SK-N-SH (cell line): ENCODE measurements around the gene NUP107. TPM values are rescaled to one million over a fixed set of nuclear protein-coding genes. Genes with fewer than 3 reads are reported as not detected.
A peak's percentile ranks its signal among the peaks of the same experiment; 100 is the strongest.

ENCODE experiments used
- CTCF ChIA-PET: fragments of 300-600, 350-600 bp; formaldehyde crosslinking; extraction: SDS; loops from one replicate; lab custom pipeline; 2021; lab: Yijun Ruan, JAX
- POLR2A ChIA-PET: fragments of 350-600 bp; sonication (Branson Sonifier 250); formaldehyde crosslinking; extraction: SDS; loops from one replicate; lab custom pipeline; 2020; ENCODE audit warnings: antibody characterized with exemption, inconsistent platforms; lab: Yijun Ruan, JAX
- DNase-seq: peaks from one replicate; pipeline ENCODE4 v3.0.0; 2012
- H2AFZ ChIP-seq: fragments of 200-600 bp; sonication (generic); 2 replicates; pipeline ENCODE4 v1.8.1; 2016; ENCODE audit warnings: antibody characterized with exemption, mild to moderate bottlenecking, low read depth
- H3F3A ChIP-seq: fragments of 200-600 bp; sonication (generic); replicated peaks from 2 replicates; pipeline ENCODE3; 2016; ENCODE audit warnings: antibody characterized with exemption, mild to moderate bottlenecking; ENCODE audit not compliant: insufficient read depth
- H3K27ac ChIP-seq, 2 experiments: fragments of 200-500 bp in 1 of 2; fragments of 200-600 bp in 1 of 2; sonication (Bioruptor generic) in 1 of 2; sonication (generic), shearing (Covaris generic) in 1 of 2; 2 replicates each; pipeline versions ENCODE4 v1.5.1 to v1.6.1; 2014 to 2016; ENCODE audit warnings: low read depth in 2 of 2, inconsistent platforms in 1 of 2, low read length in 1 of 2, mild to moderate bottlenecking in 1 of 2, mixed read lengths in 1 of 2
- H3K27me3 ChIP-seq: fragments of 200-600 bp; sonication (generic), shearing (Covaris generic); 2 replicates; pipeline ENCODE4 v1.6.1; 2016; ENCODE audit warnings: mixed run types; ENCODE audit not compliant: insufficient read depth
- H3K36me3 ChIP-seq, 2 experiments: fragments of 200-500 bp in 1 of 2; fragments of 200-600 bp in 1 of 2; sonication (Bioruptor generic) in 1 of 2; sonication (generic) in 1 of 2; replicated peaks in 1 of 2; 2 replicates each; pipeline versions ENCODE3 to v1.5.1; 2014 to 2016; ENCODE audit warnings: low read length in 1 of 2, mild to moderate bottlenecking in 1 of 2; ENCODE audit not compliant: insufficient read depth in 2 of 2, control insufficient read depth in 1 of 2
- H3K4me1 ChIP-seq, 2 experiments: fragments of 200-500 bp in 1 of 2; fragments of 200-600 bp in 1 of 2; sonication (Bioruptor generic) in 1 of 2; sonication (generic), shearing (Covaris generic) in 1 of 2; 2 replicates each; pipeline versions ENCODE4 v1.5.1 to v1.6.1; 2014 to 2016; ENCODE audit warnings: low read depth in 1 of 2, low read length in 1 of 2, mixed run types in 1 of 2; ENCODE audit not compliant: insufficient read depth in 2 of 2, control insufficient read depth in 1 of 2
- H3K4me2 ChIP-seq: fragments of 200-600 bp; sonication (generic), shearing (Covaris generic); 2 replicates; pipeline ENCODE4 v1.6.1; 2017; ENCODE audit warnings: mixed run types
- H3K4me3 ChIP-seq, 2 experiments: fragments of 200-500 bp in 1 of 2; fragments of 200-600 bp in 1 of 2; sonication (Bioruptor generic) in 1 of 2; sonication (generic), shearing (Covaris generic) in 1 of 2; 2 replicates each; pipeline versions ENCODE4 v1.5.1 to v1.8.1; 2014 to 2016; ENCODE audit warnings: low read depth in 2 of 2, inconsistent platforms in 1 of 2, low read length in 1 of 2, mild to moderate bottlenecking in 1 of 2, mixed read lengths in 1 of 2, moderate library complexity in 1 of 2
- H3K79me2 ChIP-seq: fragments of 200-600 bp; sonication (generic); 2 replicates; pipeline ENCODE4 v1.8.1; 2017; ENCODE audit warnings: mild to moderate bottlenecking; ENCODE audit not compliant: insufficient read depth
- H3K9ac ChIP-seq: fragments of 200-600 bp; sonication (generic); 2 replicates; pipeline ENCODE4 v1.6.1; 2017; ENCODE audit warnings: mixed run types
- H3K9me2 ChIP-seq: fragments of 200-600 bp; sonication (generic); 2 replicates; pipeline ENCODE4 v1.6.1; 2017; ENCODE audit warnings: mixed run types
- H3K9me3 ChIP-seq: fragments of 200-600 bp; sonication (generic); 2 replicates; pipeline ENCODE4 v1.6.1; 2017; ENCODE audit warnings: mixed run types, mild to moderate bottlenecking, moderate library complexity
- H4K20me1 ChIP-seq: fragments of 200-600 bp; sonication (generic); 2 replicates; pipeline ENCODE4 v1.6.1; 2017; ENCODE audit warnings: mild to moderate bottlenecking, mixed run types; ENCODE audit not compliant: insufficient read depth
- ELF1 ChIP-seq: IDR thresholded peaks from 2 replicates; pipeline ENCODE4 v1.4.0; 2012
- EP300 ChIP-seq, 2 experiments: IDR thresholded peaks; 2 replicates each; pipeline versions ENCODE4 v1.4.0 to v1.6.1; 2012; ENCODE audit warnings: borderline replicate concordance in 1 of 2, low read depth in 1 of 2, low read length in 1 of 2
- EZH2phosphoT487 ChIP-seq: fragments of 200-600 bp; sonication (generic); IDR thresholded peaks from 2 replicates; pipeline ENCODE4 v1.6.1; 2017; ENCODE audit warnings: low read depth, mixed run types, mild to moderate bottlenecking, antibody characterized with exemption, moderate library complexity, borderline replicate concordance
- FOXJ3 ChIP-seq: sonication (generic); formaldehyde crosslinking; IDR thresholded peaks from 2 replicates; pipeline ENCODE4 v1.5.1; 2020; ENCODE audit warnings: mild to moderate bottlenecking, missing genetic modification reagents
- JUND ChIP-seq: IDR thresholded peaks from 2 replicates; pipeline ENCODE4 v1.4.0; 2012
- MXI1 ChIP-seq: IDR thresholded peaks from 2 replicates; pipeline ENCODE4 v1.6.1; 2012; ENCODE audit warnings: mild to moderate bottlenecking, low read depth, low read length, improper control_type of control experiment
- NFIC ChIP-seq: IDR thresholded peaks from 2 replicates; pipeline ENCODE4 v1.4.0; 2012; ENCODE audit warnings: borderline replicate concordance
- POLR2AphosphoS5 ChIP-seq: IDR thresholded peaks from 2 replicates; pipeline ENCODE4 v1.6.1; 2012; ENCODE audit warnings: low read depth, low read length
- RAD21 ChIP-seq: IDR thresholded peaks from 2 replicates; pipeline ENCODE4 v1.6.1; 2012; ENCODE audit warnings: mild to moderate bottlenecking, low read length
- SIN3A ChIP-seq: IDR thresholded peaks from 2 replicates; pipeline ENCODE4 v1.6.1; 2012; ENCODE audit warnings: low read depth, mild to moderate bottlenecking, low read length, moderate library complexity, borderline replicate concordance
- SMC3 ChIP-seq: IDR thresholded peaks from 2 replicates; pipeline ENCODE4 v1.6.1; 2012; ENCODE audit warnings: low read depth, low read length, improper control_type of control experiment
- TCF12 ChIP-seq: IDR thresholded peaks from 2 replicates; pipeline ENCODE4 v1.4.0; 2012
- WGBS: methylation state at CpG from one replicate; pipeline ENCODE4 v1.1.6; 2017; ENCODE audit warnings: low lambda C conversion rate; 5-methylcytosine and 5-hydroxymethylcytosine counted together
- polyA plus RNA-seq, 3 experiments: library from polyadenylated mRNA; depleted of rRNA; stranded (reverse); fragments of >200 nt; gene quantifications; 2 replicates each; pipeline ENCODE4 v1.2.3, GENCODE V29; 2012
- TF ChIP-seq, protein P1 (sequence below): fragments of 150-350 bp; IDR thresholded peaks from 2 replicates; pipeline ENCODE4 v1.6.1; 2016; ENCODE audit warnings: mild to moderate bottlenecking, low read depth, low read length
- TF ChIP-seq, protein P2 (sequence below): fragments of 200-600 bp; sonication (generic); IDR thresholded peaks from 2 replicates; pipeline ENCODE4 v1.6.1; 2017; ENCODE audit warnings: antibody characterized with exemption, mild to moderate bottlenecking, moderate library complexity
- TF ChIP-seq, protein P3 (sequence below): IDR thresholded peaks from 2 replicates; pipeline ENCODE4 v1.4.0; 2012; ENCODE audit warnings: low read depth, borderline replicate concordance
- TF ChIP-seq, protein P4 (sequence below): IDR thresholded peaks from 2 replicates; pipeline ENCODE4 v1.4.0; 2012; ENCODE audit warnings: low read depth, borderline replicate concordance

NUP107 gene
- polyA plus RNA-seq, 1 of the 3 experiments (the other 2 are of a cell fraction) = 30.9 TPM

DNA sequence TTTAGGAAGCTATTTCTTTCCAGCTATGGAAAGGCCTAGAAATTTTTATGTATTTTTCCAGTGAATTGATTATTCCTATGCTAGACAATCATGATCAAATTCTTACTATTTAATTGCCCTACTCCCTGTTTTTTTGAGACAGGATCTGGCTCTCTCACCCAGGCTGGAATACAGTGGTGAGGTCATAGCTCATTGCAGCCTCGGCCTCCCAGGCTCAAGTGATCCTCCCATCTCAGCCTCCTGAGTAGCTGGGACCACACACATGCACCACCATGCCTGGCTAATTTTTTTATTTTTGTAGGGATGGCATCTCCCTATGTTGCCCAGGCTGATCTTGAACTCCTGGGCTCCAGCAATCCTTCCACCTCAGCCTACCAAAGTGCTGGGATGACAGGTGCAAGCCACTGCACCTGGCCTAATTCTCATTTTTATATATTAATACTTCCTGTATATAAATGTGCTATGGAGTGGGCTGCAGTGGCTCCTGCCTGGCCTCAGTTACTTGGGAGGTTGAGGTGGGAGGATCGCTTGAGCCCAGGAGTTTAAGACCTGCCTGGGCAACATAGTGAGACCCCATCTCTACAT, 105.2 kb downstream of the NUP107 start:
- Histone ChIP-seq H3K9me2 (no peaks in the 10 kb centered on the region), H2AFZ (no peak overlapping the region), H3K4me2 (no peak overlapping the region), H3K4me1 (no peaks in the 10 kb centered on the region), H3F3A (peaks cover 12% of the 10 kb centered on the region), H3K9ac (no peak overlapping the region), H3K9me3 (no peaks in the 10 kb centered on the region), H3K27ac (no peak overlapping the region), H3K4me3 (no peak overlapping the region), H3K79me2 (no peaks in the 10 kb centered on the region), H3K36me3 (no peaks in the 10 kb centered on the region), H3K27me3 (no peaks in the 10 kb centered on the region), H4K20me1 (no peaks in the 10 kb centered on the region)
- ChIA-PET CTCF (interaction anchor here (0.8 kb wide), 1 partner anchor 10 kb away, joined by 3 read pairs; no protein-coding TSS in a partner anchor), POLR2A (no interaction called here)
- no peak for TF ChIP-seq EZH2phosphoT487
- no peak for TF ChIP-seq JUND
- TF ChIP-seq POLR2AphosphoS5 = no peak
- no peak for TF ChIP-seq RAD21
- TF ChIP-seq FOXJ3 (CRISPR knock-in tag) = no peak
- TF ChIP-seq, protein P1, sequence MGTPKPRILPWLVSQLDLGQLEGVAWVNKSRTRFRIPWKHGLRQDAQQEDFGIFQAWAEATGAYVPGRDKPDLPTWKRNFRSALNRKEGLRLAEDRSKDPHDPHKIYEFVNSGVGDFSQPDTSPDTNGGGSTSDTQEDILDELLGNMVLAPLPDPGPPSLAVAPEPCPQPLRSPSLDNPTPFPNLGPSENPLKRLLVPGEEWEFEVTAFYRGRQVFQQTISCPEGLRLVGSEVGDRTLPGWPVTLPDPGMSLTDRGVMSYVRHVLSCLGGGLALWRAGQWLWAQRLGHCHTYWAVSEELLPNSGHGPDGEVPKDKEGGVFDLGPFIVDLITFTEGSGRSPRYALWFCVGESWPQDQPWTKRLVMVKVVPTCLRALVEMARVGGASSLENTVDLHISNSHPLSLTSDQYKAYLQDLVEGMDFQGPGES = no peak
- TF ChIP-seq, protein P2, sequence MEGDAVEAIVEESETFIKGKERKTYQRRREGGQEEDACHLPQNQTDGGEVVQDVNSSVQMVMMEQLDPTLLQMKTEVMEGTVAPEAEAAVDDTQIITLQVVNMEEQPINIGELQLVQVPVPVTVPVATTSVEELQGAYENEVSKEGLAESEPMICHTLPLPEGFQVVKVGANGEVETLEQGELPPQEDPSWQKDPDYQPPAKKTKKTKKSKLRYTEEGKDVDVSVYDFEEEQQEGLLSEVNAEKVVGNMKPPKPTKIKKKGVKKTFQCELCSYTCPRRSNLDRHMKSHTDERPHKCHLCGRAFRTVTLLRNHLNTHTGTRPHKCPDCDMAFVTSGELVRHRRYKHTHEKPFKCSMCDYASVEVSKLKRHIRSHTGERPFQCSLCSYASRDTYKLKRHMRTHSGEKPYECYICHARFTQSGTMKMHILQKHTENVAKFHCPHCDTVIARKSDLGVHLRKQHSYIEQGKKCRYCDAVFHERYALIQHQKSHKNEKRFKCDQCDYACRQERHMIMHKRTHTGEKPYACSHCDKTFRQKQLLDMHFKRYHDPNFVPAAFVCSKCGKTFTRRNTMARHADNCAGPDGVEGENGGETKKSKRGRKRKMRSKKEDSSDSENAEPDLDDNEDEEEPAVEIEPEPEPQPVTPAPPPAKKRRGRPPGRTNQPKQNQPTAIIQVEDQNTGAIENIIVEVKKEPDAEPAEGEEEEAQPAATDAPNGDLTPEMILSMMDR = no peak
- no peak for TF ChIP-seq EP300 (IDR thresholded peaks at IDR 0.05; ENCODE audit: borderline replicate concordance in 1 of 2, low read depth in 1 of 2, low read length in 1 of 2)
- no peak for DNase-seq
- 98% methylated on average over 2 of the region's 2 CpGs for WGBS

DNA sequence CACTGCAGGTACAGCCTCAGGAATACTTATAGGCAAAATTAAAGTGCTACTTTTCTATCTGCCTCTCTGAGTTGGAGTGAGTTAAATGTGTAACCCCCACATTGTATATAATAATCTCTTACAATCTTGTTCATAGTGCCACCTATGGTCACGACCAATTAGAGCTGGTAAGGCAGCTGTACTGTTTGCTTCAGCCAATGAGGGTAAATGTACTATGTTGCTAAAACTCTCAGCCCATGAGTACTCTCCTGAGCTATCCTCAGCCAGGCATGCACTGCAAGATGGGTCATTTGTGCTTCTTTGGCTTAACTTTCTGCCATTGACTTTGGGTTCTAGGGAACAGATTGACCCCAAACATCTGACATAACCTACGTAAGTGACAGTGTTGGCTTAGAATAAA, 106.2 kb downstream of the NUP107 start:
- Histone ChIP-seq H3K27me3 (no peaks in the 10 kb centered on the region), H3K4me2 (no peak overlapping the region), H3F3A (peaks cover 10% of the 10 kb centered on the region), H3K4me1 (no peaks in the 10 kb centered on the region), H3K9me3 (no peaks in the 10 kb centered on the region), H2AFZ (0 out of 2 replicates have a peak overlapping the region, but pooled peaks have one; percentile 43), H3K79me2 (no peaks in the 10 kb centered on the region), H4K20me1 (no peaks in the 10 kb centered on the region), H3K9ac (no peak overlapping the region), H3K36me3 (no peaks in the 10 kb centered on the region), H3K9me2 (no peaks in the 10 kb centered on the region), H3K27ac (no peak overlapping the region), H3K4me3 (no peak overlapping the region)
- ChIA-PET POLR2A (interaction anchor here (0.9 kb wide), 1 partner anchor 15 kb away, joined by 4 read pairs; the partner anchor contains the start of gene MDM2), CTCF (no interaction called here)
- 47% methylated on average over 2 of the region's 2 CpGs for WGBS
- peak; percentile 65 for DNase-seq
- no peak for TF ChIP-seq JUND
- TF ChIP-seq, protein P1 = no peak
- TF ChIP-seq, protein P3, sequence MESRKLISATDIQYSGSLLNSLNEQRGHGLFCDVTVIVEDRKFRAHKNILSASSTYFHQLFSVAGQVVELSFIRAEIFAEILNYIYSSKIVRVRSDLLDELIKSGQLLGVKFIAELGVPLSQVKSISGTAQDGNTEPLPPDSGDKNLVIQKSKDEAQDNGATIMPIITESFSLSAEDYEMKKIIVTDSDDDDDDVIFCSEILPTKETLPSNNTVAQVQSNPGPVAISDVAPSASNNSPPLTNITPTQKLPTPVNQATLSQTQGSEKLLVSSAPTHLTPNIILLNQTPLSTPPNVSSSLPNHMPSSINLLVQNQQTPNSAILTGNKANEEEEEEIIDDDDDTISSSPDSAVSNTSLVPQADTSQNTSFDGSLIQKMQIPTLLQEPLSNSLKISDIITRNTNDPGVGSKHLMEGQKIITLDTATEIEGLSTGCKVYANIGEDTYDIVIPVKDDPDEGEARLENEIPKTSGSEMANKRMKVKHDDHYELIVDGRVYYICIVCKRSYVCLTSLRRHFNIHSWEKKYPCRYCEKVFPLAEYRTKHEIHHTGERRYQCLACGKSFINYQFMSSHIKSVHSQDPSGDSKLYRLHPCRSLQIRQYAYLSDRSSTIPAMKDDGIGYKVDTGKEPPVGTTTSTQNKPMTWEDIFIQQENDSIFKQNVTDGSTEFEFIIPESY = no peak
- no peak for TF ChIP-seq SMC3
- no peak for TF ChIP-seq EP300 (IDR thresholded peaks at IDR 0.05; ENCODE audit: borderline replicate concordance in 1 of 2, low read depth in 1 of 2, low read length in 1 of 2)
- no peak for TF ChIP-seq MXI1
- TF ChIP-seq TCF12 = no peak
- no peak for TF ChIP-seq SIN3A
- no peak for TF ChIP-seq ELF1
- TF ChIP-seq, protein P2 = no peak
- no peak for TF ChIP-seq FOXJ3 (CRISPR knock-in tag)
- TF ChIP-seq, protein P4, sequence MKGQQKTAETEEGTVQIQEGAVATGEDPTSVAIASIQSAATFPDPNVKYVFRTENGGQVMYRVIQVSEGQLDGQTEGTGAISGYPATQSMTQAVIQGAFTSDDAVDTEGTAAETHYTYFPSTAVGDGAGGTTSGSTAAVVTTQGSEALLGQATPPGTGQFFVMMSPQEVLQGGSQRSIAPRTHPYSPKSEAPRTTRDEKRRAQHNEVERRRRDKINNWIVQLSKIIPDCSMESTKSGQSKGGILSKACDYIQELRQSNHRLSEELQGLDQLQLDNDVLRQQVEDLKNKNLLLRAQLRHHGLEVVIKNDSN = no peak
- no peak for TF ChIP-seq NFIC
- TF ChIP-seq EZH2phosphoT487 = no peak
